Ascending aorta (tissue), 2 donors: ENCODE data around the gene TNFRSF8. TPM values are rescaled to one million over a fixed set of nuclear protein-coding genes. Genes with fewer than 3 reads are reported as not detected.
"Not testable (repeated sequence)": the region's sequence is repeated elsewhere in the genome, so short reads cannot be mapped to it uniquely, and the experiment has no call there.

Source experiments
- DNase-seq, 2 donors: peaks; one replicate each; pipeline ENCODE4 v3.0.0-alpha.2; 2019; ENCODE audit warnings: low spot score in 2 of 2
- H3K27ac ChIP-seq, 2 donors: fragments of 200-600 bp; sonication (generic); one replicate each; pipeline ENCODE4 v1.5.1; 2016 to 2017; ENCODE audit warnings: mild to moderate bottlenecking in 1 of 2
- H3K27me3 ChIP-seq: fragments of 200-600 bp; sonication (generic); one replicate; pipeline ENCODE4 v1.5.1; 2017
- H3K36me3 ChIP-seq, 2 donors: fragments of 200-600 bp; sonication (generic); one replicate each; pipeline ENCODE4 v1.5.1; 2016
- H3K4me1 ChIP-seq, 2 donors: fragments of 200-600 bp; sonication (generic); one replicate each; pipeline ENCODE4 v1.5.1; 2016 to 2017; ENCODE audit warnings: mild to moderate bottlenecking in 1 of 2
- H3K4me3 ChIP-seq, 2 donors: fragments of 200-600 bp; sonication (generic); one replicate each; pipeline ENCODE4 v1.5.1; 2016 to 2017; ENCODE audit warnings: mild to moderate bottlenecking in 1 of 2
- H3K9me3 ChIP-seq, 2 donors: fragments of 200-600 bp; sonication (generic); one replicate each; pipeline ENCODE4 v1.5.1; 2016
- CTCF ChIP-seq, 3 experiments: fragments of 200-600 bp in 2 of 3; fragments of 450-650 bp in 1 of 3; sonication (generic) in 2 of 3; IDR thresholded peaks; one replicate each; pipeline ENCODE4 v1.5.1; 2016 to 2019; ENCODE audit warnings: antibody characterized with exemption in 3 of 3, mild to moderate bottlenecking in 1 of 3, moderate library complexity in 1 of 3
- intact Hi-C: fragments of 100-400 bp; cut with DNase I; formaldehyde crosslinking; loops from one replicate; pipeline ENCODE4 v1.15.1; 2023
- total RNA-seq: library from RNA; depleted of rRNA; stranded (reverse); fragments of >200 nt; gene quantifications from one replicate; pipeline ENCODE4 v1.1.0, GENCODE V29; 2016

The TNFRSF8 gene
- total RNA-seq, 1 donor from 2014 or later, result 22.8 TPM

- intact Hi-C loops, result no loop called here
- no peak for DNase-seq
Measured at GRCh38 chr1:12034381-12034801, 28.7 kb upstream of the TNFRSF8 start.

GRCh38 chr1:12035312-12035711 lies 27.8 kb upstream of the TNFRSF8 start:
- peaks cover 3 to 18% of the 10 kb centered on the region in 2 donors for H3K36me3 ChIP-seq
- intact Hi-C loops, result no loop called here
- H3K27ac ChIP-seq, result no peak overlapping the region
- TF ChIP-seq CTCF (IDR thresholded peaks at IDR 0.05), result no peak
- no peaks in the 10 kb centered on the region for H3K9me3 ChIP-seq
- H3K4me1 ChIP-seq, result peaks cover 0 to 3% of the 10 kb centered on the region in 2 donors
- no peaks in the 10 kb centered on the region for H3K27me3 ChIP-seq
- no peak overlapping the region for H3K4me3 ChIP-seq
- DNase-seq, result no peak

More at GRCh38 chr1:12034381-12034801, 28.7 kb upstream of the TNFRSF8 start:
- TF ChIP-seq CTCF (IDR thresholded peaks at IDR 0.05), result no peak
- H3K4me1 ChIP-seq, result peaks cover 0 to 3% of the 10 kb centered on the region in 2 donors
- H3K27ac ChIP-seq, result no peak overlapping the region
- peaks cover 10 to 27% of the 10 kb centered on the region in 2 donors for H3K36me3 ChIP-seq
- H3K27me3 ChIP-seq, result no peaks in the 10 kb centered on the region
- H3K9me3 ChIP-seq, result no peaks in the 10 kb centered on the region
- no peak overlapping the region for H3K4me3 ChIP-seq

GRCh38 chr1:12037486-12038355 lies 25.4 kb upstream of the TNFRSF8 start:
- no peaks in the 10 kb centered on the region for H3K9me3 ChIP-seq
- no peak overlapping the region for H3K4me3 ChIP-seq
- no peak for TF ChIP-seq CTCF (IDR thresholded peaks at IDR 0.05)
- no peak for DNase-seq
- H3K4me1 ChIP-seq, result peaks cover 0 to 3% of the 10 kb centered on the region in 2 donors
- H3K36me3 ChIP-seq, result no peaks in the 10 kb centered on the region
- H3K27me3 ChIP-seq, result no peaks in the 10 kb centered on the region
- no peak overlapping the region for H3K27ac ChIP-seq
- intact Hi-C loops, result no loop called here

GRCh38 chr1:12038356-12039163 lies 24.5 kb upstream of the TNFRSF8 start:
- no peak for TF ChIP-seq CTCF (IDR thresholded peaks at IDR 0.05)
- intact Hi-C loops, result no loop called here
- H3K27ac ChIP-seq, result no peak overlapping the region

GRCh38 chr1:12039164-12039525 lies 24.0 kb upstream of the TNFRSF8 start:
- Histone ChIP-seq H3K9me3 (no peaks in the 10 kb centered on the region), H3K27ac (no peak overlapping the region), H3K4me1 (peaks cover 0 to 2% of the 10 kb centered on the region in 2 donors), H3K4me3 (no peak overlapping the region), H3K27me3 (no peaks in the 10 kb centered on the region), H3K36me3 (no peaks in the 10 kb centered on the region)
- DNase-seq, result no peak
- no peak for TF ChIP-seq CTCF (IDR thresholded peaks at IDR 0.05)
- intact Hi-C loops, result no loop called here

More at GRCh38 chr1:12038356-12039163, 24.5 kb upstream of the TNFRSF8 start:
- Histone ChIP-seq H3K4me3 (no peak overlapping the region), H3K4me1 (peaks cover 0 to 3% of the 10 kb centered on the region in 2 donors), H3K9me3 (no peaks in the 10 kb centered on the region), H3K36me3 (no peaks in the 10 kb centered on the region), H3K27me3 (no peaks in the 10 kb centered on the region)
- no peak for DNase-seq

- H3K36me3 ChIP-seq, H3K4me1 ChIP-seq, H3K9me3 ChIP-seq, DNase-seq, intact Hi-C loops, H3K27ac ChIP-seq, H3K4me3 ChIP-seq, H3K27me3 ChIP-seq: not testable (repeated sequence)
Measured at GRCh38 chr1:12039824-12040456, 23.2 kb upstream of the TNFRSF8 start.
